Activated T-cell treated with anti-CD3 and anti-CD28 coated beads for 48 hours (primary cell): ENCODE measurements around the gene GGTA1.
"Not testable (repeated sequence)": the region's sequence is repeated elsewhere in the genome, so short reads cannot be mapped to it uniquely, and the experiment has no call there.

Experiments
- DNase-seq: peaks from one replicate; pipeline ENCODE4 v3.0.0-alpha.2; 2020; ENCODE audit warnings: low read depth

GGTA1 gene

GRCh38 chr9:121499427-121500164, at the start of gene GGTA1:
Gene GGTA1 (minus strand): TSS chr9:121499844. CDS start chr9:121467922, 31,922 bp downstream.
- no peak for DNase-seq

DNA sequence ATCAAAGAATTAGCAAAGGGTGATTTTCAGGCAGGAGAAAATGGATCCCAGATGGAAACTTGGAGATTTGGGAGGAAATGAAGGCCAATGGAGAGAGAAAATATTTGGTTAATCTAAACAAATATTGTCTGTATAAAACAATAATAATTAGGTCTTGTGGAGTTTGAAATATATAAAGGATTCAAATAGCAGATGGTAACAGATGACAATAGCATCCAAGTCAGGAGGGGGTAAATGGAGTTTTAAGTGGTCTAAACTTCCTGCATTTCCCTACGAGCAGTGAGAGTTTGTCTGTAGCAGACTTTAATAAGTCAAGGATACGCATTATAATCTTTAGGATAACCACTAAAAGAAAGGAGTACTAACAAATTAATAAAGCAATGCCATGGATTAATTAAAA, 49.0 kb upstream of the GGTA1 start:
- no peak for DNase-seq

GRCh38 chr9:121545875-121546423, 46.3 kb upstream of the GGTA1 start:
- DNase-seq = peak; percentile 65

DNA sequence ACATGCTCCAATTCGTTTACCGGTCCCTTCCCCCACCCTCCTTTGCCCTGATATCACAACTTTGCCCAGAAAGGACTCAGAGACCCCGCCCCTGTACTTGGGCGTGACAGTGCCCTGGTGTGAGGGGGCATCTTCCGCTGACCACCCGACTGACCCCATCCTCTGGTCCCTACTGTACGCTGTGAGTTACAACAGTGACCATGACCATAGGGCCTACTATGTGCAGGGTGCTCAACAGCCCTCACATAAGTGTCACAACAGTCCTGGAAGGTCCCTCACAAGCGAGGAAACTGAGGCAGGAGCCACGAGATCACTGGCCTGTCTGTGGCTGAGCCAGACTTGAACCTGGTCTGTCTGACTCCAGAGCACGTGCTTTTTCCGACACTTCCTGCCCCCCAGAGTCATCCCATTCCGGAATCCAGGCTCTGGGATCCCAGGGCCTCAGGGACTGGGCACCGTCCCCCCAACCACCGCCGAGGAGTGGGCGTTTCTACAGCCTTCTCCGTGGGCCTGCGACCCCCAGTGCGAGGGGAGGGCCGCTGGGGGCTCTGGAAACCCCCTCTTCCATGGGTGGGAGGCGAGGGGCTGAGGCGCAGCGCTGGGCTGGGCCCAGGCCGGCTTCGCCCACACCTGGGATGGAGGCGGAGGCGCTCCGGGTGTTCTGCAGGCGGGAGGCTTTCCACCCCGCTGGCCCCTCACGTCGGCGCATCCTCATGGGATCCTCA, 45.7 kb upstream of the GGTA1 start:
- no peak for DNase-seq

- DNase-seq = no peak
Observed at GRCh38 chr9:121542025-121542424, 42.4 kb upstream of the GGTA1 start.

DNA sequence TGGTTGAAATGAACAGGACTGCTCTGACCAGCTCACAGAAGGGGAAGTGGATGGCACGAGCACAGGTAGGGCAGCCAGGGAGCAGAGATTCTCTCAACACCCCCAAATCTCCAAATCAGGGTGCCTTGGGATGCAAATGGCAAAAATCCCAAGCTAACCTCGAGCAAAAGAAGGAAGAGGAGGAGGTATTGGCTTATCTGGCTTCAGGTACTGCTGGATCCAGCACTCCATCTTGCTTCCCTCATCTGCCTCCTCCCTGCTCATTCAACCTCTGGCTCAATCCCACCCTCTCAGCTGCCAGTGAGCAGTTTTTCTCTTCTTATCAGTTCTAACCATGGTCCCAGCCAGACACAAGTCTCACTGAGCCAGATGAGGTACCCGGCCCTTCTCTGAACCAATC, 41.6 kb upstream of the GGTA1 start:
- DNase-seq = no peak

GRCh38 chr9:121538221-121538620, 38.6 kb upstream of the GGTA1 start:
- no peak for DNase-seq

- DNase-seq = no peak
Observed at GRCh38 chr9:121537283-121537682, 37.6 kb upstream of the GGTA1 start.

DNA sequence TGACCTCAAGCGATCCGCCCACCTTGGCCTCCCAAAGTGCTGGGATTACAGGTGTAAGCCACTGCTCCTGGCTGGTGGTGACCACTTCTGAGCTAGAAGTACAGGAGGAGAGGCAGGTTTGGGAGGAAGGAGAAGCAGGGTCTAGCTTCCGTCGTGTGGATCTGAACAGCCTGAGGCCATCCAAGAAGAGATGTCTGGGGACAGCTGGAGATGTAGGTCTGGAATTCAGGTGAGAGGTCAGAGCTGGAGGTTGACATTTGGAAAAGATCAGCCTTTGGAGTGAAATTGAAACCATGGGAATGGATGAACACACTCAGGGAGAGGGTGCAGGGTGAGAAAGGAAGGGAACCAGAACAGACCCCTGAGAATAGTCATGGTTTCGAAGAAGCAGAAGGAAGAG, 33.2 kb upstream of the GGTA1 start:
- DNase-seq = no peak

DNA sequence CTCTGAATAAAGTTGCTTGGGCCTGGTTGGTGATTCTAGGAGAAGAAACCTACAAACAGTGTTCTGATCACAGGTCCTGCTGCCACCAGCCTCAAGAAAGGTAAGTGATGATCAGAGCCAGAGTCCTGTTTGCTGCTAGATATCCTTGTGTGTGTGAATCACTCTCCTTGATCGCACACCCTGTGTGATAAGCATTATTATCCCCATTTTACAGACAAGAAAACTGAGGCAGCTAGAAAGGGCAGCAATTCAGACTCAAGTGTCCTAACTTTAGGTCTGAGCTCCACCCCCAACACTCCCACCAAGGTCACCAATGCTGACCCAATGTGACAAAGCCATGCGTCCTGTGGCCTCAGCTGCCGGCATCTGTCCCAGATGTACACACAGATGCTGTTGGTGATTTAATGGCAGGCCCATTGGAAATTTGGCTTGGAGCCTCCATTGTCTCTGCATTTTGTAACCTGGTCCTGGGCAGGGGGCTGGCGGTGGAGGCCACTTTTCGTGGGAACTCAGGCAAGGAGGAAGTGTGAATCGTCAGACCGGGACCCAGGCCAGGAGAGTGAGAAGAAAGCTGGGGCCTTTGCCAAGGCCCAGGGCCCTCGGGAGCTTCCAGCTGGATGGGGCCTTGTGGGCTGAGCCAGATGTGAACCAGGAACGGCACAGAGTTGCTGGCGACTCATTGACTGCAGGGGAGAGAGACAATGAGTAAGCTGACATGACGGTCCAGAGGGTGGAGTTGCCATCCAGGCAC, 29.8 kb upstream of the GGTA1 start:
- no peak for DNase-seq

DNA sequence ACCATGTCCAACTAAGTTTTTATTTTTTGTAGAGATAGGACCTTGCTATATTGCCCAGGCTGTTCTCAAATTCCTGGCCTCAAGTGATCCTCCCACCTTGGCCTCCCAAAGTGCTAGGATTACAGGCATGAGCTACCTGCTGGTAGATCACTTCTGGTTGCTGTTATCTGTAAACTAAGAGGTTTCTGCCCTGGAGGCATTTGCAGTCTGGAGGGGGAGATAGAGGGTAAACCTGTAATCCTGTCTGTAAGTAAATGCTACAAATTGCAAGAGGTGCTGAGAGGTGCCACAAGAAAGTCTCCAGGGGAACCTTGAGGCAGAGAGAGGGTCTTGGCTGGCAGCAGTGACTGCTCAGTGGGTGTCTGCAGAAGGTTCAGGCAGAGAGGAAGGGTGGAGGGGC, 29.0 kb upstream of the GGTA1 start:
- no peak for DNase-seq

DNA sequence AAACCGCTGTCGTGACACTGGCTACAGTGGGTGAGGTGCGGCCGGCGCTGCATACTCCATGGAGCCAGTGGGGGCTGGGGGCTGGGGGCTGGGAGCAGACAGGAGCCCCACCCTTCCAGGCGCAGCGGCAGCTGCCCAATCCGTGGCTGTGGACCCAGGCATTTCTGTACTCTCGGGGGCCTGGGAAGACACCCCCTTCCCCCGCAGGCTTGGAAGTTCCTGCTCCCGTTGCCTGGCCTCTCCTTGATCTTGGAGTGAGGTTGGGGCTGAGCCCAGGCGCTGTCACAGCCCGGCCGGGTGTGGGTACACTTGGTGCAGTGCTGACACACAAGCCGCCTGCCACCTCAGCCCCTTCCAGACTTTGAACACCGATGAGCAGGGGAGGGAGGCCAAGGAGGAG, 27.7 kb upstream of the GGTA1 start:
- no peak for DNase-seq

GRCh38 chr9:121519688-121520087, 20.0 kb upstream of the GGTA1 start:
- DNase-seq = not testable (repeated sequence)

DNA sequence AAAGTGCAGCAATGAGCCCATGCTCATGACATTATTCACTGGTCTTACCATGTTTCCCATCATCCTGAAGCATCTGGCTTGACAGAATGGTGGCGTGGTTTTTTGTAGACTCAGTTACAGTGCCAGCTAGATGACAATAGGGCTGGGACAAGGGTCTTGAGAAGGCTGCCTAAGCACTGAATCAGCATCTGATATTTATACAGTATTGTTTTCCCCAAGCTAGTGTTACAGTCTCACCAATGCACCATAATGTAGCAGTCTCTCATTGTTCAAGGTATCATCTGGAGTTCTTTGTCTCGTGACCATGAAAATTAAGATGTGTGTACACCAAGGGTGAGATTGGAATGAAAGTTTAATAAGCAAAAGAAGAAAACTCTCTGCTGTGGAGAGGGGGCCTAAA, 19.0 kb upstream of the GGTA1 start:
- DNase-seq = no peak

DNA sequence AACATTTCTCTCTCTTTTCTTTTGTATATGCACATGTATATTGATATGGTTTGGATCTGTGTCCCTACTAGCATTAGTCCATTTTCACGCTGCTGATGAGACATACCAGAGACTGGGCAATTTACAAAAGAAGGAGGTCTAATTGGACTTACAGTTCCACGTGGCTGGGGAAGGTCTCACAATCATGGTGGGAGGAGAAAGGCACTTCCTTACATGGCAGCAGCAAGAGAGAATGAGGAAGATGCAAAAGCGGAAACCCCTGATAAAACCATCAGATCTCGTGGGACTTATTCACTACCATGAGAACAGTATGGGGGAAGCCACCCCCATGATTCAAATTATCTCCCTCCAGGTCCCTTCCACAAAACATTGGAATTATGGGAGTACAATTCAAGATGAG, 13.5 kb upstream of the GGTA1 start:
- not testable (repeated sequence) for DNase-seq

GRCh38 chr9:121510766-121511550, 11.3 kb upstream of the GGTA1 start:
- no peak for DNase-seq

DNA sequence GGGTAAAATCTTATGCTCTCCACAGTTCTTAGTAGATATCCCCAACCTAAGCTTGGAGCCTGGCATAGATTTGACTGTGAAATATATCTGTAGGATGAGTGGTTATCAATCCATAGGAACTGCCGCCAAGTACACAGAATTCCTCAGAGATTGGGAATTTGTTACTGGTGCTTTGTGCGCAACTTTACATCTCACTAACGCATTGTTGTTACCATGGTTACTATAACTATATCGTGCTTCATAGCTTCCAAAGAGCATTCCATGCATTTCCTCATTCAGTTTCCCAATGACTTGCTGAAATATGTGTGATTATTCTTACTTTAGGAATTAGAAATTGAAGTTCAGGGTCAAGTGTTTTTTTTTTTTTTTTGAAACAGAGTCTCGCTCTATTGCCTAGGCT, 9.5 kb upstream of the GGTA1 start:
- no peak for DNase-seq

- no peak for DNase-seq
Observed at GRCh38 chr9:121508415-121508814, 8.8 kb upstream of the GGTA1 start.

DNA sequence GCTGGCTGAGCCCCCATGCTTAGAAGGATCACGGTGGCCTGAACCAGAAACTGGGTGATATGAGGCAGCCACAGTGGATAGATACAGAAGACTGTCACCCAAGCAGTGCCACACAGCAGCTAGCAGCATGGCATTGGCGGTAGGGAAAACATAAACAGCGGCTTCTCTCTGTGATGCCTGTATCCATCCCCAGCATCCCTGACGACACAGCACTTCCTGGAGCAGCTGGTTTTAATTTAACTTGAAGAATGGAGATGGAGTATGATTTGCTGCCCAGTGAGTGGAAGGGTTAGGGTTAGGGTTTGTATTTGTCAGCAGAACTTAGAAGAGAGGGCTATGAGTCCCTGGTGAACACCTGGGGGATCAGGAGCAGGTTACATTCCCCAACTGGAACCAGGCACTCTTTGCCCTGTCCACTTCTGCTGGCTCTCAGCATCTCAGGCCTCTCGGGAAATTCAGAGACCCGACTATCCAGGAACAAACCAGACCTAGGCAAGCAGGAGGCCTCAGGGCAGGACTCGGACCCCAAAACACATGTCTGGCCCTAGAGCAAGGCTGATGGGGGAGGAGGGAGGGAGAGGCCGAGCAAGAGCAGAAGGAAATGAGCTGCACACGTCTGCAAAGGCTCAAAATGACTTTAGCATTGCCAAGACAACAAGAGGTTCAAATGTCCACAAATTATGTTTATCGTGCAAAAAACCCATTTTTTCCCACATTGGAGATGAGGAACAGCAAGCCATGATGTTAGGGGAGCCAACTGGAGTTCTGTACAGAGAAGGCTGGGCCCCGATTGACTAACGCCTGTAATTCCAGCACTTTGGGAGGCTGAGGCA, 6.5 kb upstream of the GGTA1 start:
- DNase-seq = no peak

GRCh38 chr9:121503444-121503843, 3.8 kb upstream of the GGTA1 start:
- DNase-seq = no peak

DNA sequence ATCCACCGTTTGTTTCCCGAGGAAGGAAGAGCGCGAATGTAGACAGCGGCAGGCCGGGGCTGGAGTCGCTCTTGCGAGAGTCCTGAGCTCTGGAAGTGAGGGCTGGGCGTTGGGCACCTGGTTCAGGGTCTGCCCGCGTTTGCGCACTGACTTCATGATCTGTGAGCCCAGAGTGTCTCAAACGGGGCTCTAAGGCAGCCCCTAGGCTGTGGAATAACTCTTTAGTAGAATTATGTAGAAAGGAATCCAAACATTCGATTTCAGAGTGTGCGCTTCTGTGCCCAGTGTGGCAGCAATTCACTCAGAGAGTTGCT, 478 bp upstream of the GGTA1 start:
- DNase-seq = no peak

DNA sequence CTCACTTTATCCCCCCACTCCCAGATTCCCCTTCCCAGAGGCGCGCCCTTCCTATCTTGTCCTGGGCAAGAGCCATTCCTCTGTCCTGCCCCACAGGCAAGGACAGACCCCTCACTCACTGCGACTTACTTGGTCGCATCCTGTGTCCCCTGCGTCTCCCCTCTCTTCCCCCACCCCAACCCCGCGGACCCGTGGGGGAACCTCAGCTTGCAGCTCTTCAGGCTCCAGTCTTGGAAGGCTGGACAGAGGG, 542 bp downstream of the GGTA1 start:
- DNase-seq = no peak
